ENCODE results near the gene AHDC1.

The AHDC1 gene

DNA sequence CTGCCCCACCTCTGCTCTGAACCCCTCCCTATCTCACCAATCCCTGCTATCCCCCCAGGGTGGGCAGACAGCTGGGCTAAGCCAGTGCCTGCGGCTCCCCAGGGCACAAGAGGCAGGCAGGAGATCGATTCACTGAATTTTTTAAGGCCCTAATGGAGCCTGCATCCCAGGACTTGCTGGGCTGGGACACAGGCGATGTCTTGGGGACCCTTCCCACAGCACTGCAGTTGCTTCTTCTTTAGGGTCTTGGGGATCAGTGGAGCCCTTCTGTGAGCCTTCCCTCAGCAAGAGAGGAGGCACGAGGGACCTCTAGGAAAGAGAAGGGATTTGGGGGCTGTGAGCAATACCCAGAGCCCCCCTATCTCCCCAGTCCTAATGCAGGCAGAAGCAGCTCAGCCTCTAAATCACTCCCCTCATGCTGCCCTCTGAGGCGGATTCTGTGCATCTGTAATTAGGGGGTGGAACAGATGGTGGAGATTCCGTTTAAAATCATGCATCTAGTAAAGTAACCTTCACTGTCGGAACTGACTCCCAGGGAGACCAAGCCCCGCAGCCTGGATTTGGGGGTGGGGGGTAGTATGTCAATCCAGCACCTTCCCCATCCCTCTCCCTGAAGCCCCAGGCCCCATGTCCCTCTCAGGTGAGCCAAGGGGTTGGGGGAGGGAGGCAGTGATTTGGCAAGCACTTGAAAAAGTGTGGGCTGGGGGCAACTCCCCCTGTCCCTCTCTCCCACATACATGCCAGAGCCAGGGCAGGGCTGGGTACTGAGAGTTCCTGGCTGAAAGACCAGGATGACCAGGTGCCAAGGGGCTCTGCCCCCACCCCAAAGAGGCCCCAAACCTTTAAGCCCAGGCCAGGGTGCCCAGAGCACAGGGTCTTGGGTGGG, 10.0 kb downstream of the AHDC1 start:
- no peak for ATAC-seq
- TF ChIP-seq OSR1 (CRISPR knock-in tag; IDR thresholded peaks at IDR 0.05) (no peak), GLIS3 (CRISPR knock-in tag; IDR thresholded peaks at IDR 0.05) (no peak), SNAI2 (CRISPR knock-in tag; IDR thresholded peaks at IDR 0.05) (no peak), TOX (CRISPR knock-in tag; IDR thresholded peaks at IDR 0.05; ENCODE audit: borderline replicate concordance) (no peak), RARB (CRISPR knock-in tag; IDR thresholded peaks at IDR 0.05) (no peak), ZNF70 (CRISPR knock-in tag; IDR thresholded peaks at IDR 0.05) (no peak), ZC3H10 (CRISPR knock-in tag; IDR thresholded peaks at IDR 0.05) (no peak), PPARA (CRISPR knock-in tag; IDR thresholded peaks at IDR 0.05; ENCODE audit: borderline replicate concordance) (no peak), ESRRG (CRISPR knock-in tag; IDR thresholded peaks at IDR 0.05) (no peak), ISL1 (CRISPR knock-in tag; IDR thresholded peaks at IDR 0.05) (no peak)
- TF ChIP-seq, protein P1, sequence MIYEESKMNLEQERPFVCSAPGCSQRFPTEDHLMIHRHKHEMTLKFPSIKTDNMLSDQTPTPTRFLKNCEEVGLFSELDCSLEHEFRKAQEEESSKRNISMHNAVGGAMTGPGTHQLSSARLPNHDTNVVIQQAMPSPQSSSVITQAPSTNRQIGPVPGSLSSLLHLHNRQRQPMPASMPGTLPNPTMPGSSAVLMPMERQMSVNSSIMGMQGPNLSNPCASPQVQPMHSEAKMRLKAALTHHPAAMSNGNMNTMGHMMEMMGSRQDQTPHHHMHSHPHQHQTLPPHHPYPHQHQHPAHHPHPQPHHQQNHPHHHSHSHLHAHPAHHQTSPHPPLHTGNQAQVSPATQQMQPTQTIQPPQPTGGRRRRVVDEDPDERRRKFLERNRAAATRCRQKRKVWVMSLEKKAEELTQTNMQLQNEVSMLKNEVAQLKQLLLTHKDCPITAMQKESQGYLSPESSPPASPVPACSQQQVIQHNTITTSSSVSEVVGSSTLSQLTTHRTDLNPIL (CRISPR knock-in tag; IDR thresholded peaks at IDR 0.05; ENCODE audit: low read depth) = no peak
- TF ChIP-seq, protein P2, sequence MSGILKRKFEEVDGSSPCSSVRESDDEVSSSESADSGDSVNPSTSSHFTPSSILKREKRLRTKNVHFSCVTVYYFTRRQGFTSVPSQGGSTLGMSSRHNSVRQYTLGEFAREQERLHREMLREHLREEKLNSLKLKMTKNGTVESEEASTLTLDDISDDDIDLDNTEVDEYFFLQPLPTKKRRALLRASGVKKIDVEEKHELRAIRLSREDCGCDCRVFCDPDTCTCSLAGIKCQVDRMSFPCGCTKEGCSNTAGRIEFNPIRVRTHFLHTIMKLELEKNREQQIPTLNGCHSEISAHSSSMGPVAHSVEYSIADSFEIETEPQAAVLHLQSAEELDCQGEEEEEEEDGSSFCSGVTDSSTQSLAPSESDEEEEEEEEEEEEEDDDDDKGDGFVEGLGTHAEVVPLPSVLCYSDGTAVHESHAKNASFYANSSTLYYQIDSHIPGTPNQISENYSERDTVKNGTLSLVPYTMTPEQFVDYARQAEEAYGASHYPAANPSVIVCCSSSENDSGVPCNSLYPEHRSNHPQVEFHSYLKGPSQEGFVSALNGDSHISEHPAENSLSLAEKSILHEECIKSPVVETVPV (CRISPR knock-in tag; IDR thresholded peaks at IDR 0.05) = no peak
- TF ChIP-seq, protein P3, sequence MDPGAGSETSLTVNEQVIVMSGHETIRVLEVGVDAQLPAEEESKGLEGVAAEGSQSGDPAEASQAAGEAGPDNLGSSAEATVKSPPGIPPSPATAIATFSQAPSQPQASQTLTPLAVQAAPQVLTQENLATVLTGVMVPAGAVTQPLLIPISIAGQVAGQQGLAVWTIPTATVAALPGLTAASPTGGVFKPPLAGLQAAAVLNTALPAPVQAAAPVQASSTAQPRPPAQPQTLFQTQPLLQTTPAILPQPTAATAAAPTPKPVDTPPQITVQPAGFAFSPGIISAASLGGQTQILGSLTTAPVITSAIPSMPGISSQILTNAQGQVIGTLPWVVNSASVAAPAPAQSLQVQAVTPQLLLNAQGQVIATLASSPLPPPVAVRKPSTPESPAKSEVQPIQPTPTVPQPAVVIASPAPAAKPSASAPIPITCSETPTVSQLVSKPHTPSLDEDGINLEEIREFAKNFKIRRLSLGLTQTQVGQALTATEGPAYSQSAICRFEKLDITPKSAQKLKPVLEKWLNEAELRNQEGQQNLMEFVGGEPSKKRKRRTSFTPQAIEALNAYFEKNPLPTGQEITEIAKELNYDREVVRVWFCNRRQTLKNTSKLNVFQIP (CRISPR knock-in tag; IDR thresholded peaks at IDR 0.05; ENCODE audit: borderline replicate concordance, low read depth) = no peak
- TF ChIP-seq, protein P4, sequence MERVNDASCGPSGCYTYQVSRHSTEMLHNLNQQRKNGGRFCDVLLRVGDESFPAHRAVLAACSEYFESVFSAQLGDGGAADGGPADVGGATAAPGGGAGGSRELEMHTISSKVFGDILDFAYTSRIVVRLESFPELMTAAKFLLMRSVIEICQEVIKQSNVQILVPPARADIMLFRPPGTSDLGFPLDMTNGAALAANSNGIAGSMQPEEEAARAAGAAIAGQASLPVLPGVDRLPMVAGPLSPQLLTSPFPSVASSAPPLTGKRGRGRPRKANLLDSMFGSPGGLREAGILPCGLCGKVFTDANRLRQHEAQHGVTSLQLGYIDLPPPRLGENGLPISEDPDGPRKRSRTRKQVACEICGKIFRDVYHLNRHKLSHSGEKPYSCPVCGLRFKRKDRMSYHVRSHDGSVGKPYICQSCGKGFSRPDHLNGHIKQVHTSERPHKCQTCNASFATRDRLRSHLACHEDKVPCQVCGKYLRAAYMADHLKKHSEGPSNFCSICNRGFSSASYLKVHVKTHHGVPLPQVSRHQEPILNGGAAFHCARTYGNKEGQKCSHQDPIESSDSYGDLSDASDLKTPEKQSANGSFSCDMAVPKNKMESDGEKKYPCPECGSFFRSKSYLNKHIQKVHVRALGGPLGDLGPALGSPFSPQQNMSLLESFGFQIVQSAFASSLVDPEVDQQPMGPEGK (CRISPR knock-in tag; IDR thresholded peaks at IDR 0.05; ENCODE audit: borderline replicate concordance) = no peak

DNA sequence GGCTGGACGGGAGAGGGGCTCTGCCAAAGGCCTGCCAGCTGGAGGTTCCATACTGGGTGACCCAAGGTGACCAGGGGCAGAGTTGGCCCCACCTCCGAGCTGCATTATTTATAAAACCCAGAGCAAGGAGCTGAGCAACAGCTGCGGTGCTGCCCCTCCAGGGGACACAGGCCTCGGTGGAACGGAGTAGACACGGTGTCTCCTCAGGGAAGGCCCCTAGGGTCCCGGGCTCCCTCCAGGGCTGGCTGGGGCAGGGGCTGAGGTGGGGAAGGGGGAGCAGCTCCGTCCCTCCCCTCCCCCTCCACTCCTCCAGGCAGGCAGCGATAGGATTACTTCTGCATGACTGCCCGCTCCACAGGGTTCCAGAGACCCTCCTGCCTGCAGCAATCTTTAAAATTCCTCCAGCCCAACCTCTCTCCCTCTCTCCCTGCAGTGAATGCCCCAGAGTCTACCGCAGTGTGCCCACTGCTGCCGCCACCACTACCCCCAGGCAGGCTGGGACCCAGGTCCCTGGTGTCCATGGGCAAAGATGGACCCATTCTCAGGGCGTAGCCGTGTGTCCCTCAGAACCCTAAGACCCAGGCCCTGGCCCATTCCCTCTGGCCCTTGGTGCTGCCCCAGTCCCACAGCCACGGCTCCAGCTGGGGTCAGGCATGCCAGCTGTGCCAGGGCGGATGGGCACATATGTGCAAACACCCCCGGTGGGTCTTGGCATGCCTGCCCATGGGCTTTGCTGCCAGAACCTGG, 10.8 kb downstream of the AHDC1 start:
- ATAC-seq = no peak
- TF ChIP-seq RARB (CRISPR knock-in tag; IDR thresholded peaks at IDR 0.05) (no peak), ZNF565 (CRISPR knock-in tag; conservative IDR thresholded peaks at IDR 0.05; ENCODE audit: low read depth) (no peak), ARNTL (CRISPR knock-in tag; IDR thresholded peaks at IDR 0.05; ENCODE audit: borderline replicate concordance, low read depth) (no peak), ZFP30 (CRISPR knock-in tag; IDR thresholded peaks at IDR 0.05) (no peak), ISL1 (CRISPR knock-in tag; IDR thresholded peaks at IDR 0.05) (no peak), ESRRG (CRISPR knock-in tag; IDR thresholded peaks at IDR 0.05) (no peak), CSDC2 (CRISPR knock-in tag; IDR thresholded peaks at IDR 0.05) (no peak), TOX (CRISPR knock-in tag; IDR thresholded peaks at IDR 0.05; ENCODE audit: borderline replicate concordance) (no peak)
- TF ChIP-seq, protein P1 (CRISPR knock-in tag; IDR thresholded peaks at IDR 0.05; ENCODE audit: low read depth) = no peak
- TF ChIP-seq, protein P2 (CRISPR knock-in tag; IDR thresholded peaks at IDR 0.05) = no peak
- TF ChIP-seq, protein P3 (CRISPR knock-in tag; IDR thresholded peaks at IDR 0.05; ENCODE audit: borderline replicate concordance, low read depth) = no peak

Data from SK-N-SH treated with all-trans-retinoic acid at 6 μM for 48 hours (cell line).